HCT116 (cell line): Measurements from ENCODE around the gene POPDC2. TPM values are rescaled to one million over a fixed set of nuclear protein-coding genes. Genes with fewer than 3 reads are reported as not detected.

Experiments used
- ATAC-seq: fragments of 200-7000 bp; cut with Tn5 transposase; 2 replicates; pipeline ENCODE4 v1.9.1; 2020; ENCODE audit warnings: mild to moderate bottlenecking, moderate library complexity
- BruUV-seq: library from RNA; stranded (reverse); fragments of 400-500 nt; replicated peaks from 2 replicates; lab custom pipeline; 2021; lab: Mats Ljungman, UMichigan
- CTCF ChIA-PET: fragments of 300-600 bp; sonication (Branson Sonifier 250); formaldehyde crosslinking; loops from one replicate; lab custom pipeline; 2021; ENCODE audit warnings: antibody characterized with exemption; lab: Charles Lee
- POLR2A ChIA-PET: fragments of 300-600, 350-600 bp; sonication (Branson Sonifier 250); formaldehyde crosslinking; loops from one replicate; lab custom pipeline; 2021; ENCODE audit warnings: antibody characterized with exemption; lab: Charles Lee
- RAD21 ChIA-PET, 2 experiments: fragments of 300-600 bp; sonication (Branson Sonifier 250); formaldehyde crosslinking; loops; one replicate each; lab custom pipeline; 2023; ENCODE audit warnings: low total read pairs in 2 of 2; ENCODE audit not compliant: uncharacterized antibody in 2 of 2, unreplicated experiment in 2 of 2, low non-redundant PET in 1 of 2; lab: Charles Lee
- DNase-seq: peaks from one replicate; pipeline ENCODE4 v3.0.0-alpha.2; 2010; ENCODE audit warnings: low read depth, low spot score
- H2AFZ ChIP-seq: fragments of 200-600 bp; shearing (Covaris generic), sonication (generic); 2 replicates; pipeline ENCODE4 v1.6.1; 2017; ENCODE audit warnings: low read depth, mixed run types, mixed read lengths, antibody characterized with exemption, low read length; ENCODE audit not compliant: poor library complexity, severe bottlenecking
- H3K27ac ChIP-seq: 2 replicates; pipeline ENCODE4 v1.5.1; 2012; ENCODE audit warnings: low read depth, low read length
- H3K27me3 ChIP-seq: fragments of 200-600 bp; sonication (generic); 2 replicates; pipeline ENCODE4 v1.6.1; 2016; ENCODE audit warnings: mixed run types, low read length, mixed read lengths; ENCODE audit not compliant: insufficient read depth
- H3K36me3 ChIP-seq, 2 experiments: fragments of 200-500 bp in 1 of 2; fragments of 200-600 bp in 1 of 2; sonication (Bioruptor generic) in 1 of 2; sonication (generic) in 1 of 2; 2 replicates each; pipeline versions ENCODE4 v1.5.1 to v1.6.1; 2014 to 2016; ENCODE audit warnings: low read length in 2 of 2, inconsistent platforms in 1 of 2, mixed read lengths in 1 of 2, mixed run types in 1 of 2; ENCODE audit not compliant: insufficient read depth in 2 of 2, control insufficient read depth in 1 of 2
- H3K4me1 ChIP-seq, 2 experiments: fragments of 200-600 bp in 1 of 2; sonication (generic) in 1 of 2; 2 replicates each; pipeline versions ENCODE4 v1.5.1 to v1.6.1; 2012 to 2017; ENCODE audit warnings: low read length in 2 of 2, inconsistent platforms in 1 of 2, mild to moderate bottlenecking in 1 of 2, mixed read lengths in 1 of 2, mixed run types in 1 of 2, moderate library complexity in 1 of 2; ENCODE audit not compliant: insufficient read depth in 2 of 2, control insufficient read depth in 1 of 2
- H3K4me2 ChIP-seq: fragments of 200-600 bp; sonication (generic); 2 replicates; pipeline ENCODE4 v1.6.1; 2017; ENCODE audit warnings: mixed run types, low read length, mixed read lengths
- H3K4me3 ChIP-seq, 2 experiments: fragments of 200-600 bp in 1 of 2; sonication (generic) in 1 of 2; replicated peaks in 1 of 2; 2 replicates each; pipeline ENCODE4 v1.5.1; 2011 to 2016; ENCODE audit warnings: low read length in 2 of 2, control low read depth in 1 of 2, low read depth in 1 of 2, mild to moderate bottlenecking in 1 of 2, mixed read lengths in 1 of 2, mixed run types in 1 of 2
- H3K79me2 ChIP-seq: fragments of 200-600 bp; sonication (generic); 2 replicates; pipeline ENCODE4 v1.6.1; 2017; ENCODE audit warnings: mild to moderate bottlenecking, mixed run types, low read length, moderate library complexity, mixed read lengths; ENCODE audit not compliant: insufficient read depth
- H3K9ac ChIP-seq: fragments of 200-600 bp; sonication (generic); 2 replicates; pipeline ENCODE4 v1.6.1; 2016; ENCODE audit warnings: low read length, mixed read lengths
- H3K9me2 ChIP-seq: fragments of 200-600 bp; sonication (generic), shearing (Covaris generic); 2 replicates; pipeline ENCODE4 v1.6.1; 2017; ENCODE audit warnings: mixed run types, mild to moderate bottlenecking, moderate library complexity; ENCODE audit not compliant: insufficient read depth
- H3K9me3 ChIP-seq, 2 experiments: fragments of 200-500 bp in 1 of 2; fragments of 200-600 bp in 1 of 2; sonication (Bioruptor generic) in 1 of 2; sonication (generic) in 1 of 2; 2 replicates each; pipeline ENCODE4 v1.6.1; 2014 to 2017; ENCODE audit warnings: low read length in 2 of 2, mixed read lengths in 2 of 2, inconsistent platforms in 1 of 2, low read depth in 1 of 2, mild to moderate bottlenecking in 1 of 2, mixed run types in 1 of 2, moderate library complexity in 1 of 2; ENCODE audit not compliant: control insufficient read depth in 1 of 2, insufficient read depth in 1 of 2
- H4K20me1 ChIP-seq: fragments of 200-600 bp; sonication (generic), shearing (Covaris generic); 2 replicates; pipeline ENCODE4 v1.6.1; 2017; ENCODE audit warnings: mixed run types, mild to moderate bottlenecking, moderate library complexity; ENCODE audit not compliant: insufficient read depth
- CEBPB ChIP-seq: IDR thresholded peaks from 2 replicates; pipeline ENCODE4 v1.6.1; 2012; ENCODE audit warnings: low read depth
- EGR1 ChIP-seq: IDR thresholded peaks from 2 replicates; pipeline ENCODE4 v1.6.1; 2012; ENCODE audit warnings: low read depth
- EZH2 ChIP-seq: fragments of 200-600 bp; sonication (generic); IDR thresholded peaks from 2 replicates; pipeline ENCODE4 v1.6.1; 2017; ENCODE audit warnings: antibody characterized with exemption, mixed run types
- EZH2phosphoT487 ChIP-seq: fragments of 200-600 bp; IDR thresholded peaks from 2 replicates; pipeline ENCODE4 v1.6.1; 2018; ENCODE audit warnings: antibody characterized with exemption, borderline replicate concordance
- JUND ChIP-seq: IDR thresholded peaks from 2 replicates; pipeline ENCODE4 v1.6.1; 2012
- POLR2A ChIP-seq: IDR thresholded peaks from 2 replicates; pipeline ENCODE4 v1.7.0; 2011; ENCODE audit warnings: borderline replicate concordance; ENCODE audit not compliant: insufficient read depth, insufficient read length; ENCODE audit errors: extremely low read depth
- POLR2AphosphoS5 ChIP-seq: IDR thresholded peaks from 2 replicates; pipeline ENCODE4 v1.6.1; 2011; ENCODE audit warnings: mild to moderate bottlenecking, low read depth, low read length, moderate library complexity
- RAD21 ChIP-seq: IDR thresholded peaks from 2 replicates; pipeline ENCODE4 v1.6.1; 2012; ENCODE audit warnings: low read depth, mild to moderate bottlenecking
- SP1 ChIP-seq: IDR thresholded peaks from 2 replicates; pipeline ENCODE4 v1.6.1; 2012; ENCODE audit warnings: low read depth
- SRF ChIP-seq: IDR thresholded peaks from 2 replicates; pipeline ENCODE4 v1.6.1; 2012; ENCODE audit warnings: low read depth
- TCF7L2 ChIP-seq: IDR thresholded peaks from 2 replicates; pipeline ENCODE4 v1.7.0; 2011; ENCODE audit warnings: borderline replicate concordance, inconsistent platforms; ENCODE audit not compliant: insufficient read depth, insufficient read length; ENCODE audit errors: extremely low read depth
- YY1 ChIP-seq: IDR thresholded peaks from 2 replicates; pipeline ENCODE4 v1.6.1; 2011; ENCODE audit warnings: low read length, low read depth, moderate library complexity, mild to moderate bottlenecking; ENCODE audit not compliant: insufficient replicate concordance; ENCODE audit errors: extremely low read depth
- ZFX ChIP-seq: fragments of 450-650 bp; IDR thresholded peaks from 2 replicates; pipeline ENCODE4 v1.6.1; 2017
- ZNF274 ChIP-seq: fragments of 200-500 bp; sonication (Bioruptor generic); IDR thresholded peaks from 2 replicates; pipeline ENCODE4 v1.6.1; 2014; ENCODE audit warnings: mild to moderate bottlenecking, low read depth, low read length, inconsistent platforms
- intact Hi-C: fragments of 100-400 bp; cut with micrococcal nuclease; formaldehyde crosslinking; loops from 2 replicates; pipeline ENCODE4 v1.10.0; 2022
- total RNA-seq: library from RNA; stranded (reverse); gene quantifications from one replicate; pipeline ENCODE4 v1.2.1, GENCODE V29; 2021; ENCODE audit not compliant: unreplicated experiment
- TF ChIP-seq, protein P1 (sequence below), 3 experiments: fragments of 200-600 bp in 1 of 3; sonication (generic) in 1 of 3; IDR thresholded peaks in 2 of 3; conservative IDR thresholded peaks in 1 of 3; 2 replicates each; pipeline ENCODE4 v1.5.1; 2012 to 2017; ENCODE audit warnings: low read depth in 2 of 3, low read length in 2 of 3, antibody characterized with exemption in 1 of 3, borderline replicate concordance in 1 of 3, control low read depth in 1 of 3, mild to moderate bottlenecking in 1 of 3, mixed read lengths in 1 of 3, mixed run types in 1 of 3, moderate library complexity in 1 of 3; ENCODE audit not compliant: insufficient read depth in 1 of 3
- TF ChIP-seq, protein P2 (sequence below): IDR thresholded peaks from 2 replicates; pipeline ENCODE4 v1.6.1; 2011; ENCODE audit warnings: mild to moderate bottlenecking, low read length, moderate library complexity; ENCODE audit not compliant: insufficient replicate concordance; ENCODE audit errors: extremely low read depth
- TF ChIP-seq, protein P3 (sequence below): IDR thresholded peaks from 2 replicates; pipeline ENCODE4 v1.6.1; 2012; ENCODE audit warnings: low read depth

Gene POPDC2
- total RNA-seq, 1 experiment from 2014 or later, result 1.6 TPM

DNA sequence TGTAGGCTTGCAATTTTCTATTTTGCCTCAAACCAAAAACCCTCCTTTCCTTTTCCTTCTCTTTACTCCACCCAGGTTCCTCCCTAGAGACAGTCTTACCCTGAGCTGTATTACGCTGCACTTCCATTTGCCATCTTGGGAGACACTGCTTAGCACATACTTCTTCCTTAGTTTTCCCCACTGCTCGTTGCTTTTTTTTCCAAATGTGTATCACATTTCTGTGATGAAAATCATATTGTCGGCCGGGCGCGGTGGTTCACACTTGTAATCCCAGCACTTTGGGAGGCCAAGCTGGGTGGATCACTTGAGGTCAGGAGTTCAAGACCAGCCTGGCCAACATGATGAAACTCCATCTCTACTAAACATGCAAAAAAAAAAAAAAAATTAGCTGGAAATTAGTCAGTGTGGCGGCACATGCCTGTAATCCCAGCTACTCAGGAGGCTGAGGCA lies 29.5 kb downstream of the POPDC2 start (continued):
- TF ChIP-seq, protein P1, sequence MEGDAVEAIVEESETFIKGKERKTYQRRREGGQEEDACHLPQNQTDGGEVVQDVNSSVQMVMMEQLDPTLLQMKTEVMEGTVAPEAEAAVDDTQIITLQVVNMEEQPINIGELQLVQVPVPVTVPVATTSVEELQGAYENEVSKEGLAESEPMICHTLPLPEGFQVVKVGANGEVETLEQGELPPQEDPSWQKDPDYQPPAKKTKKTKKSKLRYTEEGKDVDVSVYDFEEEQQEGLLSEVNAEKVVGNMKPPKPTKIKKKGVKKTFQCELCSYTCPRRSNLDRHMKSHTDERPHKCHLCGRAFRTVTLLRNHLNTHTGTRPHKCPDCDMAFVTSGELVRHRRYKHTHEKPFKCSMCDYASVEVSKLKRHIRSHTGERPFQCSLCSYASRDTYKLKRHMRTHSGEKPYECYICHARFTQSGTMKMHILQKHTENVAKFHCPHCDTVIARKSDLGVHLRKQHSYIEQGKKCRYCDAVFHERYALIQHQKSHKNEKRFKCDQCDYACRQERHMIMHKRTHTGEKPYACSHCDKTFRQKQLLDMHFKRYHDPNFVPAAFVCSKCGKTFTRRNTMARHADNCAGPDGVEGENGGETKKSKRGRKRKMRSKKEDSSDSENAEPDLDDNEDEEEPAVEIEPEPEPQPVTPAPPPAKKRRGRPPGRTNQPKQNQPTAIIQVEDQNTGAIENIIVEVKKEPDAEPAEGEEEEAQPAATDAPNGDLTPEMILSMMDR (IDR thresholded peaks at IDR 0.05 in 2 of 3, conservative IDR thresholded peaks at IDR 0.05 in 1 of 3; ENCODE audit: borderline replicate concordance in 1 of 3, insufficient read depth in 1 of 3, low read depth in 2 of 3, low read length in 2 of 3), result no peak
- TF ChIP-seq POLR2A (no peak), ZNF274 (no peak), POLR2AphosphoS5 (no peak), RAD21 (no peak), YY1 (no peak), TCF7L2 (no peak), EGR1 (no peak), ZFX (no peak)

DNA sequence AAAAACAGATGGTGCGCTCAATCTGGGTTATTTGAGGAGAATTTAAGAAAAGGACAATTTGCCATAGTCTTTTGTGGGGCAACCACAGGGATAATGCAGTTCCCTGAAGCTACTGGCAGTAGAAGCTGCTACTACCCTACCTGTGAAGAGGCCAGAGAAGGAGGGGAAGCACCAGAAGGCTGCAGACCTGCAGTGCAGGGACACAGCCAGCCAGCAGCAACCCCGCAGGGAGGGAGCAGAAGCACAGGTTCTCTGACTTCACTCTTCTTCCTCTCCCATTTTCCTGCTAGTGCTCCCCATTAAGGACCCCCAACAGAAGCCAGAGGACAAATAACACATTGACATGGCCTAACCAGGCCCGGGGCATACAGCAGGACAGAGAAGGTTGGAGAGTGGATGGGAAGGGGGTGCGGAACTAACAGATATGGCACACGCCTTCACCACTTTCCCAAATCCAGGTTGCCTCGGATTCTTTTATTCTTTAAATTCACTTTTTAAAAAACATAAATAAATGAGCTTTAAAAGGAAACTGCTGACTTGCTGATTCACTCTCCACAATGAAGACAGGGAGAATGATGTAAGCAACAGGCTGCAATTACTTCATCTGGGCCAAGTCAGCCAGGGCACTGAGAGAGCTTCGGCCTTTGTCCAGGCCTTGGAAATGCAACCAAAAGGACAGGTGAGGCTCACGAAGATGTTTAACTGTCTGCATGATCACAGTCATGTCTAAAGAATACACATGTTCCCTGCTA lies 30.1 kb downstream of the POPDC2 start:
- Histone ChIP-seq H3K4me3 (no peak overlapping the region), H3K79me2 (no peaks in the 10 kb centered on the region), H3K9ac (no peak overlapping the region), H2AFZ (no peak overlapping the region), H3K4me1 (no peaks in the 10 kb centered on the region), H3K4me2 (no peak overlapping the region), H3K36me3 (no peaks in the 10 kb centered on the region), H3K27ac (no peak overlapping the region), H4K20me1 (no peaks in the 10 kb centered on the region), H3K9me2 (no peaks in the 10 kb centered on the region), H3K9me3 (no peaks in the 10 kb centered on the region), H3K27me3 (peaks cover 3% of the 10 kb centered on the region; the same call in 1 of the 2 replicates)
- ATAC-seq (no peak), DNase-seq (no peak)
- BruUV-seq, result no TSS peak
- CTCF ChIA-PET, result no interaction called here
- RAD21 ChIA-PET, result no interaction called here
- intact Hi-C loops, result no loop called here
- POLR2A ChIA-PET, result no interaction called here
- TF ChIP-seq SP1 (no peak), EGR1 (no peak), EZH2phosphoT487 (no peak), POLR2A (no peak), YY1 (no peak), JUND (no peak), EZH2 (no peak), ZNF274 (no peak), ZFX (no peak), CEBPB (no peak), SRF (no peak)
- TF ChIP-seq, protein P2, sequence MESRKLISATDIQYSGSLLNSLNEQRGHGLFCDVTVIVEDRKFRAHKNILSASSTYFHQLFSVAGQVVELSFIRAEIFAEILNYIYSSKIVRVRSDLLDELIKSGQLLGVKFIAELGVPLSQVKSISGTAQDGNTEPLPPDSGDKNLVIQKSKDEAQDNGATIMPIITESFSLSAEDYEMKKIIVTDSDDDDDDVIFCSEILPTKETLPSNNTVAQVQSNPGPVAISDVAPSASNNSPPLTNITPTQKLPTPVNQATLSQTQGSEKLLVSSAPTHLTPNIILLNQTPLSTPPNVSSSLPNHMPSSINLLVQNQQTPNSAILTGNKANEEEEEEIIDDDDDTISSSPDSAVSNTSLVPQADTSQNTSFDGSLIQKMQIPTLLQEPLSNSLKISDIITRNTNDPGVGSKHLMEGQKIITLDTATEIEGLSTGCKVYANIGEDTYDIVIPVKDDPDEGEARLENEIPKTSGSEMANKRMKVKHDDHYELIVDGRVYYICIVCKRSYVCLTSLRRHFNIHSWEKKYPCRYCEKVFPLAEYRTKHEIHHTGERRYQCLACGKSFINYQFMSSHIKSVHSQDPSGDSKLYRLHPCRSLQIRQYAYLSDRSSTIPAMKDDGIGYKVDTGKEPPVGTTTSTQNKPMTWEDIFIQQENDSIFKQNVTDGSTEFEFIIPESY, result no peak
- TF ChIP-seq, protein P3, sequence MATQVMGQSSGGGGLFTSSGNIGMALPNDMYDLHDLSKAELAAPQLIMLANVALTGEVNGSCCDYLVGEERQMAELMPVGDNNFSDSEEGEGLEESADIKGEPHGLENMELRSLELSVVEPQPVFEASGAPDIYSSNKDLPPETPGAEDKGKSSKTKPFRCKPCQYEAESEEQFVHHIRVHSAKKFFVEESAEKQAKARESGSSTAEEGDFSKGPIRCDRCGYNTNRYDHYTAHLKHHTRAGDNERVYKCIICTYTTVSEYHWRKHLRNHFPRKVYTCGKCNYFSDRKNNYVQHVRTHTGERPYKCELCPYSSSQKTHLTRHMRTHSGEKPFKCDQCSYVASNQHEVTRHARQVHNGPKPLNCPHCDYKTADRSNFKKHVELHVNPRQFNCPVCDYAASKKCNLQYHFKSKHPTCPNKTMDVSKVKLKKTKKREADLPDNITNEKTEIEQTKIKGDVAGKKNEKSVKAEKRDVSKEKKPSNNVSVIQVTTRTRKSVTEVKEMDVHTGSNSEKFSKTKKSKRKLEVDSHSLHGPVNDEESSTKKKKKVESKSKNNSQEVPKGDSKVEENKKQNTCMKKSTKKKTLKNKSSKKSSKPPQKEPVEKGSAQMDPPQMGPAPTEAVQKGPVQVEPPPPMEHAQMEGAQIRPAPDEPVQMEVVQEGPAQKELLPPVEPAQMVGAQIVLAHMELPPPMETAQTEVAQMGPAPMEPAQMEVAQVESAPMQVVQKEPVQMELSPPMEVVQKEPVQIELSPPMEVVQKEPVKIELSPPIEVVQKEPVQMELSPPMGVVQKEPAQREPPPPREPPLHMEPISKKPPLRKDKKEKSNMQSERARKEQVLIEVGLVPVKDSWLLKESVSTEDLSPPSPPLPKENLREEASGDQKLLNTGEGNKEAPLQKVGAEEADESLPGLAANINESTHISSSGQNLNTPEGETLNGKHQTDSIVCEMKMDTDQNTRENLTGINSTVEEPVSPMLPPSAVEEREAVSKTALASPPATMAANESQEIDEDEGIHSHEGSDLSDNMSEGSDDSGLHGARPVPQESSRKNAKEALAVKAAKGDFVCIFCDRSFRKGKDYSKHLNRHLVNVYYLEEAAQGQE, result no peak
